Activated T-helper 9 cell treated with anti-CD3 and anti-CD28 coated beads, Interleukin-2, amount 50 U/mL, for 16 hours (primary cell): ENCODE results near the gene SPP2.

Experiments
- DNase-seq: peaks from one replicate; pipeline ENCODE4 v3.0.0-alpha.2; 2020; ENCODE audit warnings: low read depth

SPP2 gene

GRCh38 chr2:234092344-234092743 is 41.8 kb downstream of the SPP2 start:
- DNase-seq = no peak

- no peak for DNase-seq
These were observed 44.8 kb downstream of the SPP2 start for GRCh38 chr2:234095301-234095700.

GRCh38 chr2:234096164-234096563 is 45.7 kb downstream of the SPP2 start:
- DNase-seq = no peak

GRCh38 chr2:234098681-234099080 is 48.2 kb downstream of the SPP2 start:
- DNase-seq = no peak

- no peak for DNase-seq
These were observed 48.8 kb downstream of the SPP2 start for GRCh38 chr2:234099266-234099665.

GRCh38 chr2:234100686-234101085 is 50.2 kb downstream of the SPP2 start:
- DNase-seq = no peak

- no peak for DNase-seq
These were observed 51.6 kb downstream of the SPP2 start for GRCh38 chr2:234102112-234102511.

GRCh38 chr2:234107861-234108260 is 57.4 kb downstream of the SPP2 start:
- DNase-seq = no peak

GRCh38 chr2:234109321-234109720 is 58.8 kb downstream of the SPP2 start:
- DNase-seq = no peak

- no peak for DNase-seq
These were observed 59.7 kb downstream of the SPP2 start for GRCh38 chr2:234110219-234110618.

GRCh38 chr2:234111523-234111922 is 61.0 kb downstream of the SPP2 start:
- DNase-seq = no peak

- DNase-seq = no peak
These were observed 65.5 kb downstream of the SPP2 start for GRCh38 chr2:234116010-234116409.

GRCh38 chr2:234121999-234122398 is 71.5 kb downstream of the SPP2 start:
- DNase-seq = no peak

- no peak for DNase-seq
These were observed 75.1 kb downstream of the SPP2 start for GRCh38 chr2:234125451-234126145.

- DNase-seq = no peak
These were observed 75.6 kb downstream of the SPP2 start for GRCh38 chr2:234126146-234126470.
